ENCODE results near the gene HOXC13.

HOXC13 gene

DNA sequence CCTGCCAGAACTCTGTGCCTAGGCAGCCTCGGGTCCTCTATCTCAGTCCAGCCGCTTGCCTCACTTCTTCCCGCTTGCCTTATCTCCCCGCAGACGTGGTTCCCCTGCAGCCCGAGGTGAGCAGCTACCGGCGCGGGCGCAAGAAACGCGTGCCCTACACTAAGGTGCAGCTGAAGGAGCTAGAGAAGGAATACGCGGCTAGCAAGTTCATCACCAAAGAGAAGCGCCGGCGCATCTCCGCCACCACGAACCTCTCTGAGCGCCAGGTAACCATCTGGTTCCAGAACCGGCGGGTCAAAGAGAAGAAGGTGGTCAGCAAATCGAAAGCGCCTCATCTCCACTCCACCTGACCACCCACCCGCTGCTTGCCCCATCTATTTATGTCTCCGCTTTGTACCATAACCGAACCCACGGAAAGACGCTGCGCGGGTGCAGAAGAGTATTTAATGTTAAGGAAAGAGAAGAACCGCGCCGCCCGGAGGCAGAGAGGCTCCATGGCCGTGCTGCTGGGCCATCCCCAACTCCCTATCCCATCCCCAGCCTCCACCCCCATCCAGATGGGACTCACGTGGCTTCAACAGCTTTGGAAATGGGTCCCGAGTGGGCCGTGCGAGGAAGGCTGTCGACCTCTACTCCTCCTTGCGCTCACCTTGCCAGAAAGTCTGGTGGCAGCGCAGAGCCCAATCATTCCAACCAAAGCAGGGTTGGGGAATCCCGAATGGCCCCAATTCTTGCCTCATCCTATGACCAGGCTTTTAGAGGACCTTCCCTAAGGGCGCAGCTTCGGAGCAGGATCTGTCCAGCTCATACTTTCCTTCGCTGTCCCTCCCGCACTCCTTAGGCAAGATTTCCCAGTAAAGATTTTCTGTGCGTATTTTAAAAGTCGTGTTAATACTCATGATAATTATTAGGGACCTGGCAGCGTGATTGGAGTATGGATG lies 6.5 kb downstream of the HOXC13 start:
- DNase-seq (ENCODE audit: low read depth in 2 of 2): no peak

DNA sequence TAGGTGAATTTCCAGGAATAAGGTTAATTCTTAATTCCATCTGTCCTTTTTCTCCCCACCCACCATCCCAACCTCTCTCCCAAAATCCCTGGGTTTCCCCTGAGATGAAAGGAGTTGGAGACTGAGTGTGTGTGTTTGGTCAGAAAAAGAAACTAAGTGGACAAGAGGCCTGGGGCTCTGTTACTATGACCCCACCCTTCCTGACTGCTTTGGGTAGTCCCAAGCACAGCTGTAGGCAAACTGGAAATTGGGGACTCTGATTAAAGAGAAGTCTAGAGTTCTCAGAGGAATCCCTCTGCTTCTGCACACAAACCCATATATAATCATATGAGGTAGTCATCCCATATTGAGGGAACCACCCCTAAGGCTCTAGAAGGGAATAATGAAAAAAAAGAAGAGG lies 9.1 kb downstream of the HOXC13 start:
- DNase-seq (ENCODE audit: low read depth in 2 of 2): no peak
- TF ChIP-seq, protein P1, sequence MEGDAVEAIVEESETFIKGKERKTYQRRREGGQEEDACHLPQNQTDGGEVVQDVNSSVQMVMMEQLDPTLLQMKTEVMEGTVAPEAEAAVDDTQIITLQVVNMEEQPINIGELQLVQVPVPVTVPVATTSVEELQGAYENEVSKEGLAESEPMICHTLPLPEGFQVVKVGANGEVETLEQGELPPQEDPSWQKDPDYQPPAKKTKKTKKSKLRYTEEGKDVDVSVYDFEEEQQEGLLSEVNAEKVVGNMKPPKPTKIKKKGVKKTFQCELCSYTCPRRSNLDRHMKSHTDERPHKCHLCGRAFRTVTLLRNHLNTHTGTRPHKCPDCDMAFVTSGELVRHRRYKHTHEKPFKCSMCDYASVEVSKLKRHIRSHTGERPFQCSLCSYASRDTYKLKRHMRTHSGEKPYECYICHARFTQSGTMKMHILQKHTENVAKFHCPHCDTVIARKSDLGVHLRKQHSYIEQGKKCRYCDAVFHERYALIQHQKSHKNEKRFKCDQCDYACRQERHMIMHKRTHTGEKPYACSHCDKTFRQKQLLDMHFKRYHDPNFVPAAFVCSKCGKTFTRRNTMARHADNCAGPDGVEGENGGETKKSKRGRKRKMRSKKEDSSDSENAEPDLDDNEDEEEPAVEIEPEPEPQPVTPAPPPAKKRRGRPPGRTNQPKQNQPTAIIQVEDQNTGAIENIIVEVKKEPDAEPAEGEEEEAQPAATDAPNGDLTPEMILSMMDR (IDR thresholded peaks at IDR 0.05; ENCODE audit: low read depth, low read length): no peak
- no peak overlapping the region for H3K4me3 ChIP-seq (replicated peaks in 1 of 2; ENCODE audit: low read depth in 2 of 2, low read length in 2 of 2)

More for the DNA sequence above, 6.5 kb downstream of the HOXC13 start:
- no peak overlapping the region for H3K4me3 ChIP-seq (replicated peaks in 1 of 2; ENCODE audit: low read depth in 2 of 2, low read length in 2 of 2)
- TF ChIP-seq, protein P1 (IDR thresholded peaks at IDR 0.05; ENCODE audit: low read depth, low read length): no peak

DNA sequence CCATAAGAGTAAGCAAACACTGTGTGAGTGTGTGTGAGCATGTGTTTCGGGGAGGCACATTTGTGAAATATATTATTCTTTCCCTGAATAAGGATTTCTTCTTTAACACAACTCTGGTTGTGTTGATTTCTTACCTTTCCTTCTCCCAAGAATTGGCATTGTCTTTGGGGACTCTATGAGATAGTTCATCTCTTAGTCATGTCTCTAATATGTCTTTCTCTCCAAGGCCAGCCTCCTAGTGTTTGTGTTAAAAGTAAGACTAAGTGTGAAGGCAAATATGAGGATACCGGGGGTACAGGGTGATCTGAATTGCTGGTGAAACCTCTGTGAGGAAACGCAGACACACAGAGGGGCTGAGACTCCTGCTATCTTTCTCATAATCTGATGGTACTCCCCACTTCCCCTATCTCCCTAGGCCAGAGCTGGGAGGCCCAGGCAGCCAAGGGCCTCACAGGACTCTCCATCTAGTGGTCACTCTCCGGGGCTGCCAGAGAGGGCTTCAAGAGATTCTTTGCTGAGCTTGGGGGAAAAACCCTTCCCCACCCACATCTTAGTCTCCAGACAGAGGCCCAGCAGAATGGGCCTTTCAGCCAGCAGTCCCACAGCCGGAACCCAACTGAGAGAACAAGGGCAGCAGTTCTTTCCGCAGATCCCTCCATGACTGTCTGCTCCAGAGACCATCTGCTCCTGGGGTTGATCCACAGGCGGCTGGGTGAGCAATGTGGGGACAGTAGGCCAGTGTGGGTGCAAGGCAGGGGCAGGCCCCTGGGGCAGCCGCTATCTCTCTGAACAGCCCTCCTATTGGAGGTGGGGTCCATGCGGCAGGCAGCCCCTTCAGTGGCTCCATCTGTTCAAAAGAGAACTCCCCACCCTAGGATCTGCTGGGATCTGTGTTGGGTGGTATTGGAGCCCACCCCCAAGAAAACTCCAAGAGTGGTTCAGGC lies 10.3 kb downstream of the HOXC13 start:
- no peak for DNase-seq (ENCODE audit: low read depth in 2 of 2)
- H3K4me3 ChIP-seq (replicated peaks in 1 of 2; ENCODE audit: low read depth in 2 of 2, low read length in 2 of 2): no peak overlapping the region
- TF ChIP-seq, protein P1 (IDR thresholded peaks at IDR 0.05; ENCODE audit: low read depth, low read length): no peak

GRCh38 chr12:53949631-53950436 lies 11.2 kb downstream of the HOXC13 start:
- no peak overlapping the region for H3K4me3 ChIP-seq (replicated peaks in 1 of 2; ENCODE audit: low read depth in 2 of 2, low read length in 2 of 2)
- TF ChIP-seq, protein P1 (IDR thresholded peaks at IDR 0.05; ENCODE audit: low read depth, low read length): no peak
- DNase-seq (ENCODE audit: low read depth in 2 of 2): no peak

- TF ChIP-seq, protein P1 (IDR thresholded peaks at IDR 0.05; ENCODE audit: low read depth, low read length): no peak
- DNase-seq (ENCODE audit: low read depth in 2 of 2): no peak
- H3K4me3 ChIP-seq (replicated peaks in 1 of 2; ENCODE audit: low read depth in 2 of 2, low read length in 2 of 2): no peak overlapping the region
Measured at GRCh38 chr12:53950437-53950773, 11.8 kb downstream of the HOXC13 start.
